ENCODE measurements around the gene SCG5. TPM values are rescaled to one million over a fixed set of nuclear protein-coding genes. Genes with fewer than 3 reads are reported as not detected.

The SCG5 gene
- total and polyA plus RNA-seq, 2 of the 13 experiments (the other 11 are each of a cell fraction or from before 2014, with no cell fraction given): 2.3 to 3.5 TPM

DNA sequence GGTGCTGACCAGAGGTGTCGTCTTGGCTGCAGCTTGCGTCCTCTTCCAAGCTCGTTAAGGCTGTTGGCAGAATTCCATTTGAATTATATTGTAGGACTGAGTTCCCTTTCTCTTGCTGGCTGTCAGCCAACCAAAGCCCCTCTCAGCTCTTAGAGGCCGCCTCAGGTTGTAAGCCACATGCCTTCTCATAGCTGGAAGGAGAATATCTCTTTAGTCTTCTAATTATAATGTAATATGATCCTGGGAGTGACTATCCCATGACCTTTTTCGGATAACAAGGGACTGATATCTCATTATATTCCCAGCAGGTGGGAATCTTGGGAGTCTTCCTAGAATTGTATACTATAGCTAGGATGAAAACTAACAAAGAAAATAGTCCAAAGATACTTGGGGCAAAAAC is 4.8 kb downstream of the SCG5 start (continued):
- TF ChIP-seq ATF2 (CRISPR knock-in tag; IDR thresholded peaks at IDR 0.05) (no peak), ZSCAN5A (CRISPR knock-in tag; IDR thresholded peaks at IDR 0.05; ENCODE audit: borderline replicate concordance) (no peak), ZNF782 (CRISPR knock-in tag; IDR thresholded peaks at IDR 0.05; ENCODE audit: borderline replicate concordance) (no peak), KLF11 (CRISPR knock-in tag; IDR thresholded peaks at IDR 0.05) (no peak), IKZF4 (CRISPR knock-in tag; IDR thresholded peaks at IDR 0.05; ENCODE audit: borderline replicate concordance, low read depth, not compliant biosample characterization) (no peak), ZNF251 (CRISPR knock-in tag; IDR thresholded peaks at IDR 0.05) (no peak), TRIM24 (CRISPR knock-in tag; IDR thresholded peaks at IDR 0.05) (no peak), ZBTB26 (CRISPR knock-in tag; IDR thresholded peaks at IDR 0.05; ENCODE audit: borderline replicate concordance) (no peak), BCL3 (CRISPR knock-in tag; IDR thresholded peaks at IDR 0.05) (no peak), HOXA9 (CRISPR knock-in tag; IDR thresholded peaks at IDR 0.05; ENCODE audit: borderline replicate concordance) (no peak), PTBP1 (IDR thresholded peaks at IDR 0.05; ENCODE audit: low read depth, low read length, poor library complexity, severe bottlenecking) (no peak), ATRX (CRISPR knock-in tag; IDR thresholded peaks at IDR 0.05; ENCODE audit: borderline replicate concordance) (no peak)
